ENCODE data around the gene DHRSX.
"Not testable (repeated sequence)": the region's sequence is repeated elsewhere in the genome, so short reads cannot be mapped to it uniquely, and the experiment has no call there.

Gene DHRSX

DNA sequence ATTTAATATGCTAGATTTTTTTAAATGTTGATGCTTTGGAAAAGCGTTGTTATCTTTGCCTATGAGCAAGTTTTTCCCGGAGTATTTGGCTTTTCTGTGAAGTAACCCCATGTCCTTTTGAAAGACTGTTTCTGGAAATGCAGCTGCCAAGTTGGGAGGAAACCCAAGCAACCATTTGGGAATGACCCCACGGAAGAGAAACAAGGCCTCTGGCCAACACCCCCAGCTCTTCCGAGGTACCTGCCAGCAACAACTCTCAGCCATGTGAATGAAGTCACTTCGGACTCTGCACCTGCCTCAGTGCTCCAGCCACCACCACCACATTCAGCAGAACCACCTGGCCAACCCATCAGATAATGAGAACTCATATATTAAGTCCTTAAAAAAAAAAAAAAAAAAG lies 36.2 kb upstream of the DHRSX start:
- ATAC-seq (replicated peaks; ENCODE audit: extremely low read depth, poor library complexity, severe bottlenecking) (no peak), DNase-seq (ENCODE audit: low spot score in 2 of 2) (no peak)
- Mint-ChIP-seq H3K4me3 (no peak overlapping the region), H3K27ac (ENCODE audit: low read depth) (no peak overlapping the region), H3K4me1 (no peaks in the 10 kb centered on the region), H3K9me3 (peaks cover 6% of the 10 kb centered on the region), H3K27me3 (peaks cover 33% of the 10 kb centered on the region), H3K36me3 (ENCODE audit: insufficient read depth) (peaks cover 2% of the 10 kb centered on the region)

DNA sequence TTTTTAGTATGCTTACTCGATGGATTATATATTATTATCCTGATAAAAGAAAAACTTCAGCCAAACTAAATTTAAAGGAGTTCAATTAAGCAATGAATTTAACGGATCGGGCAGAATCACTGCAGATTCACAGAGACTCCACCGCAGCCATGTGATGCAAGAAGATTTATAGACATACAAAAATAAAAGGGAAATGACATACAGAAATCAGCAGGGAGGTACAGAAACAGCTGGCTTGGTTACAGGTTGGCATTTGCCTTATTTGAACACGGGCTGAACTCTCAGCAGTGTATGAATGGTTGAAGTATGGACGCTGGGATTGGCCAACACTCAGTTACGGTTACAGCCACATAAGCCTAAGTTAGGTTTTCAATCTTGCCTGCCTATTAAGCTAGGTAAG lies 35.4 kb upstream of the DHRSX start:
- peaks cover 2% of the 10 kb centered on the region for H3K36me3 Mint-ChIP-seq (ENCODE audit: insufficient read depth)
- DNase-seq (ENCODE audit: low spot score in 2 of 2) (no peak), ATAC-seq (replicated peaks; ENCODE audit: extremely low read depth, poor library complexity, severe bottlenecking) (no peak)
- peaks cover 6% of the 10 kb centered on the region for H3K9me3 Mint-ChIP-seq
- H3K4me1 Mint-ChIP-seq, result no peaks in the 10 kb centered on the region
- H3K27me3 Mint-ChIP-seq, result peaks cover 24% of the 10 kb centered on the region
- H3K27ac Mint-ChIP-seq (ENCODE audit: low read depth), result no peak overlapping the region
- H3K4me3 Mint-ChIP-seq, result no peak overlapping the region

DNA sequence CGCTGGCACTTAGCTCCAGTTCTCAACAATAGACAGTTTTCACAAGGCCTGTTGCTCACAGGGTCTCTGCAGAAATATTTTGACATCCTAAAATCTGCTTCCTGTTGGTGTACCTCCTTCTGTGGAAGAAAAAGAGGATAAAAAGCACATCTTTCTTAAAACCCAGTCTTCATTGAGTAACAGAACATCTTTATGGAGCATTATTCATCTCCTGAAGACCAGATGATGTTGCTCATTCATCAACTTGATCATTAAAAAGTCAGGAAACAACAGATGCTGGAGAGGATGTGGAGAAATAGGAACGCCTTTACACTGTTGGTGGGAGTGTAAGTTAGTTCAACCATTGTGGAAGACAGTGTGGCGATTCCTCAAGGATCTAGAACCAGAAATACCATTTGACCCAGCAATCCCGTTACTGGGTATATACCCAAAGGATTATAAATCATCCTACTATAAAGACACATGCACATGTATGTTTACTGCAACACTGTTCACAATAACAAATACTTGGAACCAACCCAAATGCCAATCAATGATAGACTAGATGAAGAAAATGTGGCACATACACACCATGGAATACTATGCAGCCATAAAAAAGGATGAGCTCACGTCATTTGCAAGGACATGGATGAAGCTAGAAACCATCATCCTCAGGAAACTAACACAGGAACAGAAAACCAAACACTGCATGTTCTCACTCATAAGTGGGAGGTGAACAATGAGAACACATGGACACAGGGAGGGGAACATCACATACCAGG lies 33.7 kb upstream of the DHRSX start:
- peaks cover 18% of the 10 kb centered on the region for H3K27me3 Mint-ChIP-seq
- H3K4me1 Mint-ChIP-seq; ATAC-seq (replicated peaks; ENCODE audit: extremely low read depth, poor library complexity, severe bottlenecking); H3K9me3 Mint-ChIP-seq; DNase-seq (ENCODE audit: low spot score in 2 of 2); H3K27ac Mint-ChIP-seq (ENCODE audit: low read depth); H3K36me3 Mint-ChIP-seq (ENCODE audit: insufficient read depth); H3K4me3 Mint-ChIP-seq: not testable (repeated sequence)

DNA sequence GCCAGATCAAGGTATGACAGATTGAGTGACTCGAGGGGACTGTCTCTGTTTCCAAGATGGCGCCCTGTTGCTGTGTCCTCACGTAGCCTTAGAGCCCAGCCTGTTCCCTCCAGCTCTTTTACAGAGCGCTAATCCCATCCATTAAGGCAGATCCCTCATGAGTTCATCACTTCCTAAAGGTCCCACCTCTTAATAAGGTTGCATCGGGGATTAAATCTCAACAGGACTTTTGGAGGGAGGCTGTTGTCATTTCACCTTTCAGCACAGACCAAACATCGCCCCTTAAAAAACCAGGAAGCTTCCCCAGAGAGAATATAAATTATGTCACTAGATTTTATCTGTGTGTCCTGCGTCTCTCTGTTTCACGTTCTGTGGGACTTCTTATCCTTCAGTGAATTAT lies 32.6 kb upstream of the DHRSX start:
- no peak for DNase-seq (ENCODE audit: low spot score in 2 of 2)
- Mint-ChIP-seq H3K27ac (ENCODE audit: low read depth) (no peak overlapping the region), H3K4me3 (no peak overlapping the region), H3K27me3 (peaks cover 15% of the 10 kb centered on the region), H3K36me3 (ENCODE audit: insufficient read depth) (peaks cover 2% of the 10 kb centered on the region), H3K4me1 (no peaks in the 10 kb centered on the region), H3K9me3 (peaks cover 6% of the 10 kb centered on the region)
- ATAC-seq (replicated peaks; ENCODE audit: extremely low read depth, poor library complexity, severe bottlenecking), result no peak

DNA sequence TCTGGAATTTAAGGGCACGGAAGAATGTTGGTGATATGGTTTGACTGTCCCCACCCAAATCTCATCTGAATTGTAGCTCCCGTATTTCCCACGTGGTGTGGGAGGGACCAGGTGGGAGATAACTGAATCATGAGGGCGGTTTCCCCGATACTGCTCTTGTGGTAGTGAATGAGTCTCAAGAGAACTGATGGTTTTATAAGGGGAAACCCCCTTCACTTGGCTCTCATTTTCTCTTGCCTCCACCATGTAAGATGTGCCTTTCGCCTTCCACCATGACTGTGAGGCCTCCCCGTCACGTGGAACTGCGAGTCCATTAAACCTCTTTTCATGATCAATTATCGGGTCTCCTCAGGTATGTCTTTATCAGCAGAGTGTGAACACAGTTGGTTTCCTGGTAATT lies 25.6 kb upstream of the DHRSX start:
- no peaks in the 10 kb centered on the region for H3K4me1 Mint-ChIP-seq
- no peaks in the 10 kb centered on the region for H3K36me3 Mint-ChIP-seq (ENCODE audit: insufficient read depth)
- DNase-seq (ENCODE audit: low spot score in 2 of 2) (no peak), ATAC-seq (replicated peaks; ENCODE audit: extremely low read depth, poor library complexity, severe bottlenecking) (no peak)
- H3K4me3 Mint-ChIP-seq, result no peak overlapping the region
- H3K9me3 Mint-ChIP-seq, result no peaks in the 10 kb centered on the region
- no peak overlapping the region for H3K27ac Mint-ChIP-seq (ENCODE audit: low read depth)
- peaks cover 40% of the 10 kb centered on the region for H3K27me3 Mint-ChIP-seq

DNA sequence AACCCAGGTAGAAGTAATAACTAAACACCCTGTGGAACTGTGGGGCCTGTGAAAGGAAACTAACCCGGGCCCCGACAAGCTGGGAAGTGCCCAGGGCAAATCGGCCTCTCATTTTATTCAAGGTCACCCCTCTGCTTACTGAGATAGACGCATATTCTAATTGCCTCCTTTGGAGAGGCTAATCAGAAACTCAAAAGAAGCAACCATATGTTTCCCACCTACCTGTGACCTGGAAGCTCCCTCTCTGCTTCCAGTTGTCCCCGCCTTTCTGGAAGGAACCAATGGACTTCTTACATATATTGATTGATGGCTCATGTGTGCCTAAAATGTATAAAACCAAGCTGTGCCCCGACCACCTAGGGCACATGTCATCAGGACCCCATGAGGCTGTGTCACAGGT lies 23.1 kb upstream of the DHRSX start:
- no peaks in the 10 kb centered on the region for H3K9me3 Mint-ChIP-seq

DNA sequence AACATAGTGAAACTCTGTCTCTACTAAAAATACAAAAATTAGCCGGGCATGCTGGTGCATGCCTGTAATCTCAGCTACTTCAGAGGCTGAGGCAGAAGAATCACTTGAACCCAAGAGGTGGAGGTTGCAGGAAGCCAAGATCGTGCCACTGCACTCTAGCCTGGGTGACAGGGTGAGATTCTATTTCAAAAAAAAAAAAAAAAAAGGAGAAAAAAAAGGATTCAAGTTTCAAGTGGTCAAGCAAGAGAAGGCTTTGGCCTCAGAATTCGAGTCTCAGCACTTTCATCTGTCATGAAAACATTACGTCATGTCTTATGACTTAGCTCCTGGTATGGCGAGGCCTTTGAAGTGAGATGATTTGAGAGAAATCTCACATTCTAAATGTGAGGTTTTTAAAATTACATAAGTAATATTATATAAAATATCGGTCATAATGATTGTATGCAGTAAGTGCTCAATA lies 21.2 kb upstream of the DHRSX start:
- no peak overlapping the region for H3K27ac Mint-ChIP-seq (ENCODE audit: low read depth)
- no peak overlapping the region for H3K4me3 Mint-ChIP-seq
- H3K4me1 Mint-ChIP-seq, result peaks cover 5% of the 10 kb centered on the region
- H3K27me3 Mint-ChIP-seq, result peaks cover 36% of the 10 kb centered on the region
- H3K9me3 Mint-ChIP-seq, result no peaks in the 10 kb centered on the region
- no peaks in the 10 kb centered on the region for H3K36me3 Mint-ChIP-seq (ENCODE audit: insufficient read depth)
- no peak for DNase-seq (ENCODE audit: low spot score in 2 of 2)
- ATAC-seq (replicated peaks; ENCODE audit: extremely low read depth, poor library complexity, severe bottlenecking), result no peak

More for the DNA sequence above, 23.1 kb upstream of the DHRSX start:
- H3K27ac Mint-ChIP-seq (ENCODE audit: low read depth), result no peak overlapping the region
- no peaks in the 10 kb centered on the region for H3K36me3 Mint-ChIP-seq (ENCODE audit: insufficient read depth)
- ATAC-seq (replicated peaks; ENCODE audit: extremely low read depth, poor library complexity, severe bottlenecking) (no peak), DNase-seq (ENCODE audit: low spot score in 2 of 2) (no peak)
- H3K4me1 Mint-ChIP-seq, result no peaks in the 10 kb centered on the region
- peaks cover 40% of the 10 kb centered on the region for H3K27me3 Mint-ChIP-seq
- no peak overlapping the region for H3K4me3 Mint-ChIP-seq

DNA sequence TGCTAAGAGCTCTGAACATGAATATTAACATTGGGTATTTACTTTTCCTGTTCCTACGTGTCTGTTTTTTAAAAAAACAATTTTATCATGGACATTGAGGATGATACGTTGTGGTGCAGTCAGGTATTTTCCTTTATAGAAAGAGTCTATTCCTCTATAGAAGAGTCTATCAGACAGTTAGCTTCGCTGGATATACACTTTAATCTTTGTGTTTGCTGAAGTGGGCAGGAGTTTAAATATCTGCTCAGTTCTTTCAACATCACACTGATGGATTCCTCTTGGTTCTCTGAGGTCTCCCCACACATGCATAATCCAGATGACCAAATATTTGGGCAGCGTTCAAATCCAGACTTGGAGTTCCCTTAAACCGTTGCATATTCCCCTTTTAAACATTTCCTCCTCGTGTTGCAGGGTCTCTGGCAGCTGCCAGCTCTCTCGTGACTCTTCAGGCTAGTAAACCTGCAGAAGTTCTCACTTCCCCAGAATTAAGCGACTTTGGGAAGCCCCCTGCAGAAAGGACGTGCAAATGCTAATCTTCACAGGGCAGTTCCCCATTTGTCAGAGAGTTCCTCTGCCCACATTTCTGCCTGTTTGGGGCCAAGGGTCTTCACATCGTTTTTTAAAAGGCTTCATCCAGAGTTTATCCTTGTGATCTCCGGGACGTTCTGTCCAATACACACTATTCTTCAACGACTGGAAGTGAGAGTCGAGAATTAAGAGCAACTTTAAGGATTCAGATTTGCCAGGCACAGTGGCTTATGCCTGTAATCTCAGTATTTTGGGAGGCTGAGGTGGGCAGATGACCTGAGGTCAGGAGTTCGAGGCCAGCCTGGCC lies 20.5 kb upstream of the DHRSX start:
- no peaks in the 10 kb centered on the region for H3K9me3 Mint-ChIP-seq
- ATAC-seq (replicated peaks; ENCODE audit: extremely low read depth, poor library complexity, severe bottlenecking), result no peak
- no peak for DNase-seq (ENCODE audit: low spot score in 2 of 2)
- H3K36me3 Mint-ChIP-seq (ENCODE audit: insufficient read depth), result no peaks in the 10 kb centered on the region
- peaks cover 5% of the 10 kb centered on the region for H3K4me1 Mint-ChIP-seq
- H3K4me3 Mint-ChIP-seq, result no peak overlapping the region
- peaks cover 29% of the 10 kb centered on the region for H3K27me3 Mint-ChIP-seq
- no peak overlapping the region for H3K27ac Mint-ChIP-seq (ENCODE audit: low read depth)

DNA sequence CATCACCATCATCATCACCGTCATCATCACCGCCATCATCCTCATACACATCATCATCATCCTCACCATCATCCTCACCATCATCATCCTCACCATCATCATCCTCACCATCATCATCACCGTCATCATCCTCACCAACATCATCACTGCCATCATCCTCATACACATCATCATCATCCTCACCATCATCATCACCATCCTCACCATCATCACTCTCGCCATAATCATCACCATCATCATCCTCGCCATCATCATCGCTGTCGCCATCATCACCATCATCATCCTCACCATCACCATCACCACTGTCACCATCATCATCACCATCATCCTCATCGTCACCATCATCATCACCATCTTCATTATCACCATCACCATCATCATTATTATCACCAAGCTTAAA lies 19.8 kb upstream of the DHRSX start:
- Mint-ChIP-seq H3K36me3 (ENCODE audit: insufficient read depth) (no peaks in the 10 kb centered on the region), H3K27me3 (peaks cover 29% of the 10 kb centered on the region), H3K27ac (ENCODE audit: low read depth) (no peak overlapping the region), H3K4me3 (no peak overlapping the region), H3K4me1 (peaks cover 5% of the 10 kb centered on the region), H3K9me3 (no peaks in the 10 kb centered on the region)
- ATAC-seq (replicated peaks; ENCODE audit: extremely low read depth, poor library complexity, severe bottlenecking) (no peak), DNase-seq (ENCODE audit: low spot score in 2 of 2) (no peak)

DNA sequence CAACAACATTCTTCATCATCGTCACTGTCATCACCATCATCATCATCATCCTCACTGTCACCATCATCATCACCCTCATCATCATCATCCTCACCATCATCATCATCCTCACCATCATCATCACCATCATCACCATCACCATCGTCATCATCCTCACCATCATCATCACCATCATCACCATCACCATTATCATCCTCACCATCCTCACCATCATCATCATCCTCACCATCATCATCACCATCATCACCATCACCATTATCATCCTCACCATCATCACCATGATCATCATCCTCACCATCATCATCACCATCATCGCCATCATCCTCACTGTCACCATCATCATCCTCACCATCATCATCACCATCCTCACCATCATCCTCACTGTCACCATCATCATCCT lies 18.9 kb upstream of the DHRSX start:
- not testable (repeated sequence) for H3K36me3 Mint-ChIP-seq (ENCODE audit: insufficient read depth)

DNA sequence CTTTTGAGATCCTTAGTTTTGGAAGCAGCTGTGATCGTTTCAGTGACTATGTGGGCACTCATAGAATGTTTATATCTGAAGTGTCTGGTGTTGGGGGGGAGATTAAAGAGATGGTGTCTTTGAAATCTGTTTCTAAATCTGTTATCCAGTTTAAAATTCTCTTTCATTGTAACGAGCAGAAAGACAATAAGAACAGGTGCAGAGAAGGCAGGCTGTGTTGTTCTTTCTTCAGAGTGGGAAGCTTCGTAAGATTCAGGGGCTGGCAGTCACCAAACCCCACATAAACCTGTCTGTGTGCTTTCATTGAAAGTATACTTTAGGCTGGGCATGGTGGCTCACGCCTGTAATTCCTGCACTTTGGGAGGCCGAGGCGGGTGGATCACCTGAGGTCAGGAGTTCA lies 16.3 kb upstream of the DHRSX start:
- no peak overlapping the region for H3K4me3 Mint-ChIP-seq
- ATAC-seq (replicated peaks; ENCODE audit: extremely low read depth, poor library complexity, severe bottlenecking) (no peak), DNase-seq (ENCODE audit: low spot score in 2 of 2) (no peak)
- no peak overlapping the region for H3K27ac Mint-ChIP-seq (ENCODE audit: low read depth)
- H3K4me1 Mint-ChIP-seq, result peaks cover 5% of the 10 kb centered on the region
- H3K9me3 Mint-ChIP-seq, result no peaks in the 10 kb centered on the region
- H3K36me3 Mint-ChIP-seq (ENCODE audit: insufficient read depth), result no peaks in the 10 kb centered on the region
- peaks cover 20% of the 10 kb centered on the region for H3K27me3 Mint-ChIP-seq

More for the DNA sequence above, 18.9 kb upstream of the DHRSX start:
- ATAC-seq (replicated peaks; ENCODE audit: extremely low read depth, poor library complexity, severe bottlenecking); H3K4me3 Mint-ChIP-seq; H3K27ac Mint-ChIP-seq (ENCODE audit: low read depth); H3K9me3 Mint-ChIP-seq; DNase-seq (ENCODE audit: low spot score in 2 of 2); H3K4me1 Mint-ChIP-seq: not testable (repeated sequence)
- H3K27me3 Mint-ChIP-seq, result peaks cover 22% of the 10 kb centered on the region

DNA sequence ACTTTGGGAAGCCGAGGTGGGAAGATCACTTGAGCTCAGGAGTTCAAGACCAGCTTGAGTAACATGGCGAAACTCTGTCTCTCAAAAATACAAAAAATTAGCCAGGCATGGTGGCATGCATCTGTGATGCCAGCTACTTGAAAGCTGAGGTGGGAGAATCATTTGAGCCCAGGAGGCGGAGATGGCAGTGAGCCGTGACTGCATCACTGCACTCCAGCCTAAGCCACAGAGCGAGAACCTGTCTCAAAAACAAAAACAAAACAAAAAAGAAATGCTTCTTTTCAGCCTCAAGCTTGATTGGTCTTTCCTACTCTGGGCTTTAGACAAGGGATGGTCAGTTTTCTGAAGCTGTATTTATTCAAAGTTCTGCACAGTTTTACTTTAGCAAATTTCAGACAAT lies 15.8 kb upstream of the DHRSX start:
- no peaks in the 10 kb centered on the region for H3K36me3 Mint-ChIP-seq (ENCODE audit: insufficient read depth)
- ATAC-seq (replicated peaks; ENCODE audit: extremely low read depth, poor library complexity, severe bottlenecking) (no peak), DNase-seq (ENCODE audit: low spot score in 2 of 2) (no peak)
- peaks cover 5% of the 10 kb centered on the region for H3K4me1 Mint-ChIP-seq
- no peaks in the 10 kb centered on the region for H3K9me3 Mint-ChIP-seq
- H3K27ac Mint-ChIP-seq (ENCODE audit: low read depth), result no peak overlapping the region
- H3K4me3 Mint-ChIP-seq, result no peak overlapping the region
- H3K27me3 Mint-ChIP-seq, result peaks cover 24% of the 10 kb centered on the region

DNA sequence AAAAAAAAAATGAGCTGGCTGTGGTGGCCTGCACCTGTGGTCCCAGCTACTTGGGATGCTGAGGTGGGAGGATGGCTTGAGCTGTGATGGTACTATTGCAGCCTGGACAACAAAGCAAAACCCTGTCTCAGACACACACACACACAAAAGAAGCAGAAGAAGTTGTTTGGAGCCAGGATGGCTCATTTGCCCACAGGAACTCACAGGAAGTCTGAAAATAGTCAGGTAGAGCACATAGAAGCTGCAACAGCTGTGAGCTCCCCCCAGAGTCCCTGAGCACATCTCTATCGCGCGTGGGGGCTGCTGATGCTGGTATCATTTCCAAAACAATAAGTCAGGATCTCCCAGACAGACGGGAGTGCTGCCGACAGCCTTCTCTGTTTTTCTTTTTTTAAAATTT lies 13.4 kb upstream of the DHRSX start:
- no peaks in the 10 kb centered on the region for H3K9me3 Mint-ChIP-seq
- no peak overlapping the region for H3K4me3 Mint-ChIP-seq
- H3K4me1 Mint-ChIP-seq, result peaks cover 5% of the 10 kb centered on the region
- no peak for DNase-seq (ENCODE audit: low spot score in 2 of 2)
- H3K36me3 Mint-ChIP-seq (ENCODE audit: insufficient read depth), result no peaks in the 10 kb centered on the region
- H3K27me3 Mint-ChIP-seq, result peaks cover 30% of the 10 kb centered on the region
- no peak overlapping the region for H3K27ac Mint-ChIP-seq (ENCODE audit: low read depth)
- ATAC-seq (replicated peaks; ENCODE audit: extremely low read depth, poor library complexity, severe bottlenecking), result no peak
